HCT116 (cell line): ENCODE data around the gene STRIP1. TPM values are rescaled to one million over a fixed set of nuclear protein-coding genes. Genes with fewer than 3 reads are reported as not detected.

Source experiments
- ATAC-seq: fragments of 200-7000 bp; cut with Tn5 transposase; 2 replicates; pipeline ENCODE4 v1.9.1; 2020; ENCODE audit warnings: mild to moderate bottlenecking, moderate library complexity
- BruUV-seq: library from RNA; stranded (reverse); fragments of 400-500 nt; replicated peaks from 2 replicates; lab custom pipeline; 2021; lab: Mats Ljungman, UMichigan
- CTCF ChIA-PET: fragments of 300-600 bp; sonication (Branson Sonifier 250); formaldehyde crosslinking; loops from one replicate; lab custom pipeline; 2021; ENCODE audit warnings: antibody characterized with exemption; lab: Charles Lee
- POLR2A ChIA-PET: fragments of 300-600, 350-600 bp; sonication (Branson Sonifier 250); formaldehyde crosslinking; loops from one replicate; lab custom pipeline; 2021; ENCODE audit warnings: antibody characterized with exemption; lab: Charles Lee
- RAD21 ChIA-PET, 2 experiments: fragments of 300-600 bp; sonication (Branson Sonifier 250); formaldehyde crosslinking; loops; one replicate each; lab custom pipeline; 2023; ENCODE audit warnings: low total read pairs in 2 of 2; ENCODE audit not compliant: uncharacterized antibody in 2 of 2, unreplicated experiment in 2 of 2, low non-redundant PET in 1 of 2; lab: Charles Lee
- DNase-seq: peaks from one replicate; pipeline ENCODE4 v3.0.0-alpha.2; 2010; ENCODE audit warnings: low read depth, low spot score
- H2AFZ ChIP-seq: fragments of 200-600 bp; shearing (Covaris generic), sonication (generic); 2 replicates; pipeline ENCODE4 v1.6.1; 2017; ENCODE audit warnings: low read depth, mixed run types, mixed read lengths, antibody characterized with exemption, low read length; ENCODE audit not compliant: poor library complexity, severe bottlenecking
- H3K27ac ChIP-seq: 2 replicates; pipeline ENCODE4 v1.5.1; 2012; ENCODE audit warnings: low read depth, low read length
- H3K27me3 ChIP-seq: fragments of 200-600 bp; sonication (generic); 2 replicates; pipeline ENCODE4 v1.6.1; 2016; ENCODE audit warnings: mixed run types, low read length, mixed read lengths; ENCODE audit not compliant: insufficient read depth
- H3K36me3 ChIP-seq, 2 experiments: fragments of 200-500 bp in 1 of 2; fragments of 200-600 bp in 1 of 2; sonication (Bioruptor generic) in 1 of 2; sonication (generic) in 1 of 2; 2 replicates each; pipeline versions ENCODE4 v1.5.1 to v1.6.1; 2014 to 2016; ENCODE audit warnings: low read length in 2 of 2, inconsistent platforms in 1 of 2, mixed read lengths in 1 of 2, mixed run types in 1 of 2; ENCODE audit not compliant: insufficient read depth in 2 of 2, control insufficient read depth in 1 of 2
- H3K4me1 ChIP-seq, 2 experiments: fragments of 200-600 bp in 1 of 2; sonication (generic) in 1 of 2; 2 replicates each; pipeline versions ENCODE4 v1.5.1 to v1.6.1; 2012 to 2017; ENCODE audit warnings: low read length in 2 of 2, inconsistent platforms in 1 of 2, mild to moderate bottlenecking in 1 of 2, mixed read lengths in 1 of 2, mixed run types in 1 of 2, moderate library complexity in 1 of 2; ENCODE audit not compliant: insufficient read depth in 2 of 2, control insufficient read depth in 1 of 2
- H3K4me2 ChIP-seq: fragments of 200-600 bp; sonication (generic); 2 replicates; pipeline ENCODE4 v1.6.1; 2017; ENCODE audit warnings: mixed run types, low read length, mixed read lengths
- H3K4me3 ChIP-seq, 2 experiments: fragments of 200-600 bp in 1 of 2; sonication (generic) in 1 of 2; replicated peaks in 1 of 2; 2 replicates each; pipeline ENCODE4 v1.5.1; 2011 to 2016; ENCODE audit warnings: low read length in 2 of 2, control low read depth in 1 of 2, low read depth in 1 of 2, mild to moderate bottlenecking in 1 of 2, mixed read lengths in 1 of 2, mixed run types in 1 of 2
- H3K79me2 ChIP-seq: fragments of 200-600 bp; sonication (generic); 2 replicates; pipeline ENCODE4 v1.6.1; 2017; ENCODE audit warnings: mild to moderate bottlenecking, mixed run types, low read length, moderate library complexity, mixed read lengths; ENCODE audit not compliant: insufficient read depth
- H3K9ac ChIP-seq: fragments of 200-600 bp; sonication (generic); 2 replicates; pipeline ENCODE4 v1.6.1; 2016; ENCODE audit warnings: low read length, mixed read lengths
- H3K9me2 ChIP-seq: fragments of 200-600 bp; sonication (generic), shearing (Covaris generic); 2 replicates; pipeline ENCODE4 v1.6.1; 2017; ENCODE audit warnings: mixed run types, mild to moderate bottlenecking, moderate library complexity; ENCODE audit not compliant: insufficient read depth
- H3K9me3 ChIP-seq, 2 experiments: fragments of 200-500 bp in 1 of 2; fragments of 200-600 bp in 1 of 2; sonication (Bioruptor generic) in 1 of 2; sonication (generic) in 1 of 2; 2 replicates each; pipeline ENCODE4 v1.6.1; 2014 to 2017; ENCODE audit warnings: low read length in 2 of 2, mixed read lengths in 2 of 2, inconsistent platforms in 1 of 2, low read depth in 1 of 2, mild to moderate bottlenecking in 1 of 2, mixed run types in 1 of 2, moderate library complexity in 1 of 2; ENCODE audit not compliant: control insufficient read depth in 1 of 2, insufficient read depth in 1 of 2
- H4K20me1 ChIP-seq: fragments of 200-600 bp; sonication (generic), shearing (Covaris generic); 2 replicates; pipeline ENCODE4 v1.6.1; 2017; ENCODE audit warnings: mixed run types, mild to moderate bottlenecking, moderate library complexity; ENCODE audit not compliant: insufficient read depth
- CBX3 ChIP-seq: IDR thresholded peaks from 2 replicates; pipeline ENCODE4 v1.6.1; 2012; ENCODE audit warnings: low read depth
- CEBPB ChIP-seq: IDR thresholded peaks from 2 replicates; pipeline ENCODE4 v1.6.1; 2012; ENCODE audit warnings: low read depth
- CTCF ChIP-seq, 3 experiments: fragments of 200-600 bp in 1 of 3; sonication (generic) in 1 of 3; IDR thresholded peaks in 2 of 3; conservative IDR thresholded peaks in 1 of 3; 2 replicates each; pipeline ENCODE4 v1.5.1; 2012 to 2017; ENCODE audit warnings: low read depth in 2 of 3, low read length in 2 of 3, antibody characterized with exemption in 1 of 3, borderline replicate concordance in 1 of 3, control low read depth in 1 of 3, mild to moderate bottlenecking in 1 of 3, mixed read lengths in 1 of 3, mixed run types in 1 of 3, moderate library complexity in 1 of 3; ENCODE audit not compliant: insufficient read depth in 1 of 3
- EGR1 ChIP-seq: IDR thresholded peaks from 2 replicates; pipeline ENCODE4 v1.6.1; 2012; ENCODE audit warnings: low read depth
- ELF1 ChIP-seq: IDR thresholded peaks from 2 replicates; pipeline ENCODE4 v1.6.1; 2012; ENCODE audit warnings: low read depth, borderline replicate concordance
- EZH2 ChIP-seq: fragments of 200-600 bp; sonication (generic); IDR thresholded peaks from 2 replicates; pipeline ENCODE4 v1.6.1; 2017; ENCODE audit warnings: antibody characterized with exemption, mixed run types
- FOSL1 ChIP-seq: IDR thresholded peaks from 2 replicates; pipeline ENCODE4 v1.6.1; 2012; ENCODE audit warnings: low read depth
- JUND ChIP-seq: IDR thresholded peaks from 2 replicates; pipeline ENCODE4 v1.6.1; 2012
- POLR2A ChIP-seq: IDR thresholded peaks from 2 replicates; pipeline ENCODE4 v1.7.0; 2011; ENCODE audit warnings: borderline replicate concordance; ENCODE audit not compliant: insufficient read depth, insufficient read length; ENCODE audit errors: extremely low read depth
- POLR2AphosphoS5 ChIP-seq: IDR thresholded peaks from 2 replicates; pipeline ENCODE4 v1.6.1; 2011; ENCODE audit warnings: mild to moderate bottlenecking, low read depth, low read length, moderate library complexity
- REST ChIP-seq: IDR thresholded peaks from 2 replicates; pipeline ENCODE4 v1.6.1; 2012; ENCODE audit warnings: low read depth
- SIN3A ChIP-seq: IDR thresholded peaks from 2 replicates; pipeline ENCODE4 v1.6.1; 2012; ENCODE audit warnings: low read depth
- SP1 ChIP-seq: IDR thresholded peaks from 2 replicates; pipeline ENCODE4 v1.6.1; 2012; ENCODE audit warnings: low read depth
- SRF ChIP-seq: IDR thresholded peaks from 2 replicates; pipeline ENCODE4 v1.6.1; 2012; ENCODE audit warnings: low read depth
- TCF7L2 ChIP-seq: IDR thresholded peaks from 2 replicates; pipeline ENCODE4 v1.7.0; 2011; ENCODE audit warnings: borderline replicate concordance, inconsistent platforms; ENCODE audit not compliant: insufficient read depth, insufficient read length; ENCODE audit errors: extremely low read depth
- YY1 ChIP-seq: IDR thresholded peaks from 2 replicates; pipeline ENCODE4 v1.6.1; 2011; ENCODE audit warnings: low read length, low read depth, moderate library complexity, mild to moderate bottlenecking; ENCODE audit not compliant: insufficient replicate concordance; ENCODE audit errors: extremely low read depth
- ZBTB33 ChIP-seq: IDR thresholded peaks from 2 replicates; pipeline ENCODE4 v1.6.1; 2011; ENCODE audit warnings: mild to moderate bottlenecking, low read length, moderate library complexity; ENCODE audit not compliant: insufficient replicate concordance; ENCODE audit errors: extremely low read depth
- ZFX ChIP-seq: fragments of 450-650 bp; IDR thresholded peaks from 2 replicates; pipeline ENCODE4 v1.6.1; 2017
- intact Hi-C: fragments of 100-400 bp; cut with micrococcal nuclease; formaldehyde crosslinking; loops from 2 replicates; pipeline ENCODE4 v1.10.0; 2022
- total RNA-seq: library from RNA; stranded (reverse); gene quantifications from one replicate; pipeline ENCODE4 v1.2.1, GENCODE V29; 2021; ENCODE audit not compliant: unreplicated experiment
- TF ChIP-seq, protein P1 (sequence below): IDR thresholded peaks from 2 replicates; pipeline ENCODE4 v1.6.1; 2012
- TF ChIP-seq, protein P2 (sequence below): IDR thresholded peaks from 2 replicates; pipeline ENCODE4 v1.6.1; 2012

The STRIP1 gene
- total RNA-seq, 1 experiment from 2014 or later = 33.5 TPM

- ChIA-PET CTCF (interaction anchor here (0.5 kb wide), 1 partner anchor 1160 kb away, joined by 3 read pairs; no protein-coding TSS in a partner anchor), POLR2A (no interaction called here), RAD21 (no interaction called here)
- Histone ChIP-seq H3K9ac (no peak overlapping the region), H3K79me2 (no peaks in the 10 kb centered on the region), H3K27me3 (no peaks in the 10 kb centered on the region), H3K4me1 (no peaks in the 10 kb centered on the region), H3K36me3 (no peaks in the 10 kb centered on the region), H3K9me3 (no peaks in the 10 kb centered on the region), H3K9me2 (no peaks in the 10 kb centered on the region), H3K4me2 (no peak overlapping the region), H2AFZ (no peak overlapping the region), H3K4me3 (no peak overlapping the region), H3K27ac (no peak overlapping the region), H4K20me1 (no peaks in the 10 kb centered on the region)
- DNase-seq = no peak
- BruUV-seq = no TSS peak
- no peak for TF ChIP-seq SRF
- TF ChIP-seq EGR1 = no peak
- TF ChIP-seq FOSL1 = no peak
- TF ChIP-seq, protein P1, sequence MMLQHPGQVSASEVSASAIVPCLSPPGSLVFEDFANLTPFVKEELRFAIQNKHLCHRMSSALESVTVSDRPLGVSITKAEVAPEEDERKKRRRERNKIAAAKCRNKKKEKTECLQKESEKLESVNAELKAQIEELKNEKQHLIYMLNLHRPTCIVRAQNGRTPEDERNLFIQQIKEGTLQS = no peak
- no peak for TF ChIP-seq TCF7L2
- TF ChIP-seq CEBPB = no peak
- no peak for TF ChIP-seq EZH2
- TF ChIP-seq ZBTB33 = no peak
- no peak for TF ChIP-seq JUND
- no peak for TF ChIP-seq YY1
- no peak for TF ChIP-seq POLR2A
- no peak for TF ChIP-seq SP1
- TF ChIP-seq ELF1 = no peak
- no peak for TF ChIP-seq REST
- TF ChIP-seq, protein P2, sequence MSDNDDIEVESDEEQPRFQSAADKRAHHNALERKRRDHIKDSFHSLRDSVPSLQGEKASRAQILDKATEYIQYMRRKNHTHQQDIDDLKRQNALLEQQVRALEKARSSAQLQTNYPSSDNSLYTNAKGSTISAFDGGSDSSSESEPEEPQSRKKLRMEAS = no peak
- TF ChIP-seq CTCF (IDR thresholded peaks at IDR 0.05 in 2 of 3, conservative IDR thresholded peaks at IDR 0.05 in 1 of 3; ENCODE audit: borderline replicate concordance in 1 of 3, insufficient read depth in 1 of 3, low read depth in 2 of 3, low read length in 2 of 3) = no peak
- no peak for TF ChIP-seq POLR2AphosphoS5
- TF ChIP-seq SIN3A = no peak
- no peak for TF ChIP-seq ZFX
- no peak for TF ChIP-seq CBX3
- no peak for ATAC-seq
- intact Hi-C loops = no loop called here
These were observed 35.2 kb downstream of the STRIP1 start for GRCh38 chr1:110069404-110070281.
